WERI-Rb-1 (cell line): ENCODE results near the gene SKI.

ENCODE experiments used
- DNase-seq: peaks from one replicate; pipeline ENCODE4 v3.0.0-alpha.2; 2020
- H3K27ac ChIP-seq: fragments of 250-450 bp; sonication (Bioruptor Pico); 2 replicates; pipeline ENCODE4 v1.5.1; 2020; ENCODE audit warnings: mild to moderate bottlenecking, moderate library complexity
- H3K27me3 ChIP-seq: fragments of 250-450 bp; sonication (Bioruptor Pico); 2 replicates; pipeline ENCODE4 v1.5.1; 2021; ENCODE audit warnings: mild to moderate bottlenecking, low read depth, moderate library complexity; ENCODE audit not compliant: insufficient read depth, severe bottlenecking
- H3K36me3 ChIP-seq: fragments of 250-450 bp; sonication (Bioruptor Pico); 2 replicates; pipeline ENCODE4 v1.5.1; 2020; ENCODE audit warnings: mild to moderate bottlenecking, moderate library complexity
- H3K4me3 ChIP-seq: 2 replicates; pipeline ENCODE4 v1.5.1; 2011; ENCODE audit warnings: low read depth, mild to moderate bottlenecking, control low read depth, low read length
- H3K9me3 ChIP-seq: fragments of 250-450 bp; sonication (Bioruptor Pico); 2 replicates; pipeline ENCODE4 v1.5.1; 2021; ENCODE audit warnings: mild to moderate bottlenecking, moderate library complexity; ENCODE audit not compliant: severe bottlenecking
- TF ChIP-seq, protein P1 (sequence below): IDR thresholded peaks from 2 replicates; pipeline ENCODE4 v1.5.1; 2011; ENCODE audit warnings: low read depth, mild to moderate bottlenecking, control low read depth, inconsistent platforms, low read length

SKI gene

DNA sequence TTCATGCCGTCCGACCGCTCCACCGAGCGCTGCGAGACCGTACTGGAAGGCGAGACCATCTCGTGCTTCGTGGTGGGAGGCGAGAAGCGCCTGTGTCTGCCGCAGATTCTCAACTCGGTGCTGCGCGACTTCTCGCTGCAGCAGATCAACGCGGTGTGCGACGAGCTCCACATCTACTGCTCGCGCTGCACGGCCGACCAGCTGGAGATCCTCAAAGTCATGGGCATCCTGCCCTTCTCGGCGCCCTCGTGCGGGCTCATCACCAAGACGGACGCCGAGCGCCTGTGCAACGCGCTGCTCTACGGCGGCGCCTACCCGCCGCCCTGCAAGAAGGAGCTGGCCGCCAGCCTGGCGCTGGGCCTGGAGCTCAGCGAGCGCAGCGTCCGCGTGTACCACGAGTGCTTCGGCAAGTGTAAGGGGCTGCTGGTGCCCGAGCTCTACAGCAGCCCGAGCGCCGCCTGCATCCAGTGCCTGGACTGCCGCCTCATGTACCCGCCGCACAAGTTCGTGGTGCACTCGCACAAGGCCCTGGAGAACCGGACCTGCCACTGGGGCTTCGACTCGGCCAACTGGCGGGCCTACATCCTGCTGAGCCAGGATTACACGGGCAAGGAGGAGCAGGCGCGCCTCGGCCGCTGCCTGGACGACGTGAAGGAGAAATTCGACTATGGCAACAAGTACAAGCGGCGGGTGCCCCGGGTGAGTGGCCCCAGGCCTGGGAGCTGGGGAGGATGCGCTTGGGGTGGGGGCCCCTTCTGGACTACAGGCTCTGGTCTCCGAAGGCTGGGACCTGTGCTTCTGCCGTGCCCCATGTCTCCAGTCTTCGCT is 1.1 kb downstream of the SKI start:
- Histone ChIP-seq H3K36me3 (peaks cover 32% of the 10 kb centered on the region), H3K27ac (peak overlapping the region; percentile 32), H3K4me3 (peak overlapping the region; percentile 63), H3K27me3 (no peaks in the 10 kb centered on the region), H3K9me3 (no peaks in the 10 kb centered on the region)
- DNase-seq = no peak
- TF ChIP-seq, protein P1, sequence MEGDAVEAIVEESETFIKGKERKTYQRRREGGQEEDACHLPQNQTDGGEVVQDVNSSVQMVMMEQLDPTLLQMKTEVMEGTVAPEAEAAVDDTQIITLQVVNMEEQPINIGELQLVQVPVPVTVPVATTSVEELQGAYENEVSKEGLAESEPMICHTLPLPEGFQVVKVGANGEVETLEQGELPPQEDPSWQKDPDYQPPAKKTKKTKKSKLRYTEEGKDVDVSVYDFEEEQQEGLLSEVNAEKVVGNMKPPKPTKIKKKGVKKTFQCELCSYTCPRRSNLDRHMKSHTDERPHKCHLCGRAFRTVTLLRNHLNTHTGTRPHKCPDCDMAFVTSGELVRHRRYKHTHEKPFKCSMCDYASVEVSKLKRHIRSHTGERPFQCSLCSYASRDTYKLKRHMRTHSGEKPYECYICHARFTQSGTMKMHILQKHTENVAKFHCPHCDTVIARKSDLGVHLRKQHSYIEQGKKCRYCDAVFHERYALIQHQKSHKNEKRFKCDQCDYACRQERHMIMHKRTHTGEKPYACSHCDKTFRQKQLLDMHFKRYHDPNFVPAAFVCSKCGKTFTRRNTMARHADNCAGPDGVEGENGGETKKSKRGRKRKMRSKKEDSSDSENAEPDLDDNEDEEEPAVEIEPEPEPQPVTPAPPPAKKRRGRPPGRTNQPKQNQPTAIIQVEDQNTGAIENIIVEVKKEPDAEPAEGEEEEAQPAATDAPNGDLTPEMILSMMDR = no peak

GRCh38 chr1:2229911-2230731 is 2.0 kb downstream of the SKI start:
- H3K27me3 ChIP-seq = no peaks in the 10 kb centered on the region

DNA sequence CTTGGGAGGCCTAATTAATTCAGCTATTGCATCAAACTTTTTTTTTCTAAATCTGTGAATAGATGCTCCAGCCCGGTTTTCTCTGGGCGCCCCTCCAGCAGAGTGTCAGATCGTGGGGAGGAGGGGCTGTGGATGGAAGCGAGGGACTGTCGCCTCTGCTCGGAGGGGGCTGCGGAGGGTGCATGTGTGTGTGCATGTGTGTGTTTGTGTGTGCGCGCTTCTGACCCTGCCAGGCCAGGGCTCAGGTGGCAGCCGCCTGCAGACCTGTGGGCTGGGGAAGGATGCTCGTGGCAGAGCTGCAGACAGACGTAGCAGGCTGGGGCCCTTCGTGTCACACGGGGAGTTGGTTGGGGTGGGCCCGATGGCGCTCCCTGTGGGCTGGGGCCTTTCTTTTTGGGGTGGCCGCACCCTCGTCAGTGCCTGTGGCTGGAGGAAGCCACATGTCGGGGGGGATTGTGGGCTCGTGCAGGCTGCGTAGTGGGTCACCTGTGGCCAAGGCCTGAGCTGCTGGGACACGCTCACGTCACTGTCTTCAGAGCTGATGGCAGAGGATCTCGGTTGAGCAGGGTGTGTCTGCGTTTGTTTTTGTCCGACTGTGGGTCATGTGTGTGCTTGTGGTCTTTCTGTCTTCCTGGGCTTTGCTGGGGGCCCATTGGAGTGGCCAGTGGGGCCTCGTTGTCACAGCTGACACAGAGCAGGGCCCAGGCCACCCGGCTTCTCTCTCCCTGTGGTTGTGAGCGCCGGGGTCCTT is 2.8 kb downstream of the SKI start:
- no peaks in the 10 kb centered on the region for H3K27me3 ChIP-seq
- H3K27ac ChIP-seq = no peak overlapping the region
- H3K36me3 ChIP-seq = peaks cover 32% of the 10 kb centered on the region
- peak overlapping the region; percentile 63 for H3K4me3 ChIP-seq
- H3K9me3 ChIP-seq = no peaks in the 10 kb centered on the region
- no peak for DNase-seq
- TF ChIP-seq, protein P1 = no peak

More at GRCh38 chr1:2229911-2230731, 2.0 kb downstream of the SKI start:
- Histone ChIP-seq H3K27ac (peak overlapping the region; percentile 32), H3K36me3 (peaks cover 32% of the 10 kb centered on the region), H3K4me3 (peak overlapping the region; percentile 63), H3K9me3 (no peaks in the 10 kb centered on the region)
- TF ChIP-seq, protein P1 = no peak
- DNase-seq = no peak

GRCh38 chr1:2231532-2232254 is 3.6 kb downstream of the SKI start:
- Histone ChIP-seq H3K9me3 (no peaks in the 10 kb centered on the region), H3K36me3 (peaks cover 32% of the 10 kb centered on the region), H3K27ac (no peak overlapping the region), H3K27me3 (no peaks in the 10 kb centered on the region), H3K4me3 (no peak overlapping the region)
- no peak for DNase-seq
- TF ChIP-seq, protein P1 = no peak

DNA sequence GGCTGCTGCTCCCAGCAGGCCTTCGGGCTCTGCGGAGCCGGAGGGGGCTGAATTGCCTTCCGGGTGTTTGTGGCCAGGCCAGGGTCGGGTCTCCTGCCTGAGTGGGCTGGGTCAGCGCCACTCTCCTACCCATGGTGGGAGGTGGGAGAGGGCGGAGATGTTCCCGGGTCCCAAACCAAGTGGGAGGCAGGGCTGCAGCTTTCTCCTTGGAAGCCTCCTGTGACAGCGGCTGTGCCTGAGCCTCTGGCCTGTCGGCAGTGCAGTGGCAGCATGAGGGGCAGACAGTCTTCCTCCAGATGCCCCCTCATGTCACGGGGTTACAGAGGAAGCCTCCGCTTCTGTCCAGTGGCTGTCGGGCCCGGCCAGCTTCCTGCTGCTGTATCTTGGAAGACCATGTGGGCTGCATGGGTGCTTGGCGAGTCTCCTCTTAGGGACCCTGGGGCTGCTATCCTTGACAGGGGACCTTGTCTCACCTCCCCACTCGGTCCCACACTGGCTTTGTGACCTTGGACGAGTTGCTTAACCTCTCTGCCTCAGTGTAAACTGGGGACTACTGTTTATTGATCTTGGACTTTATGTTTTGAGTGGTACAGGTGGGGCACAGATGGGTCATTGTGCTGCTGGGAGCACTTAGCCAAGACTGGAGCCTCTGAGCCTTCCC is 4.3 kb downstream of the SKI start:
- H3K36me3 ChIP-seq = peaks cover 32% of the 10 kb centered on the region

More for the DNA sequence above, 4.3 kb downstream of the SKI start:
- TF ChIP-seq, protein P1 = no peak
- Histone ChIP-seq H3K4me3 (no peak overlapping the region), H3K27ac (no peak overlapping the region), H3K9me3 (no peaks in the 10 kb centered on the region), H3K27me3 (no peaks in the 10 kb centered on the region)
- DNase-seq = no peak
